HEK293T (cell line): ENCODE measurements around the gene TAF6L.
"Not testable (repeated sequence)": the region's sequence is repeated elsewhere in the genome, so short reads cannot be mapped to it uniquely, and the experiment has no call there.

Experiments
- CTCF ChIA-PET: fragments of 350-600 bp; formaldehyde crosslinking; extraction: SDS; loops from one replicate; lab custom pipeline; 2021; ENCODE audit warnings: antibody characterized with exemption, inconsistent platforms; lab: Yijun Ruan, JAX
- POLR2A ChIA-PET: fragments of 350-600 bp; formaldehyde crosslinking; extraction: SDS; loops from one replicate; lab custom pipeline; 2020; ENCODE audit warnings: antibody characterized with exemption, inconsistent platforms; lab: Yijun Ruan, JAX
- DNase-seq: peaks from one replicate; pipeline ENCODE4 v3.0.0; 2012; ENCODE audit warnings: mixed read lengths; ENCODE audit errors: extremely low spot score
- ARNT ChIP-seq: fragments of 450-650 bp; IDR thresholded peaks from 2 replicates; pipeline ENCODE4 v1.6.1; 2017; ENCODE audit warnings: mild to moderate bottlenecking
- BHLHE40 ChIP-seq: fragments of 450-650 bp; IDR thresholded peaks from 2 replicates; pipeline ENCODE4 v1.6.1; 2016; ENCODE audit warnings: mild to moderate bottlenecking, moderate library complexity, borderline replicate concordance
- CTBP1 ChIP-seq: fragments of 450-650 bp; IDR thresholded peaks from 2 replicates; pipeline ENCODE4 v1.6.1; 2016; ENCODE audit warnings: borderline replicate concordance
- ELF4 ChIP-seq: fragments of 450-650 bp; IDR thresholded peaks from 2 replicates; pipeline ENCODE4 v1.6.1; 2017; ENCODE audit warnings: antibody characterized with exemption
- FOXA1 ChIP-seq: fragments of 450-650 bp; IDR thresholded peaks from 2 replicates; pipeline ENCODE4 v1.6.1; 2016; ENCODE audit warnings: mild to moderate bottlenecking
- FOXK2 ChIP-seq: fragments of 450-650 bp; IDR thresholded peaks from 2 replicates; pipeline ENCODE4 v1.6.1; 2016; ENCODE audit warnings: mild to moderate bottlenecking
- FOXM1 ChIP-seq: fragments of 450-650 bp; IDR thresholded peaks from 2 replicates; pipeline ENCODE4 v1.6.1; 2017; ENCODE audit warnings: mild to moderate bottlenecking, borderline replicate concordance
- HDGF ChIP-seq: fragments of 450-650 bp; IDR thresholded peaks from 2 replicates; pipeline ENCODE4 v1.6.1; 2017; ENCODE audit warnings: antibody characterized with exemption, borderline replicate concordance
- L3MBTL2 ChIP-seq: fragments of 450-650 bp; conservative IDR thresholded peaks from 2 replicates; pipeline ENCODE4 v1.6.1; 2016; ENCODE audit warnings: mild to moderate bottlenecking
- LEF1 ChIP-seq: fragments of 450-650 bp; IDR thresholded peaks from 2 replicates; pipeline ENCODE4 v1.6.1; 2017; ENCODE audit warnings: mild to moderate bottlenecking, borderline replicate concordance
- NFRKB ChIP-seq: fragments of 450-650 bp; IDR thresholded peaks from 2 replicates; pipeline ENCODE4 v1.6.1; 2016; ENCODE audit warnings: mild to moderate bottlenecking, moderate library complexity
- SP1 ChIP-seq: fragments of 450-650 bp; IDR thresholded peaks from 2 replicates; pipeline ENCODE4 v1.6.1; 2017
- SUZ12 ChIP-seq: fragments of 450-650 bp; IDR thresholded peaks from 2 replicates; pipeline ENCODE4 v1.6.1; 2016; ENCODE audit warnings: mild to moderate bottlenecking
- TARDBP ChIP-seq: fragments of 450-650 bp; IDR thresholded peaks from 2 replicates; pipeline ENCODE4 v1.6.1; 2016
- ZNF384 ChIP-seq: fragments of 450-650 bp; IDR thresholded peaks from 2 replicates; pipeline ENCODE4 v1.6.1; 2016
- TF ChIP-seq, protein P1 (sequence below): fragments of 450-650 bp; IDR thresholded peaks from 2 replicates; pipeline ENCODE4 v1.6.1; 2016

The TAF6L gene

GRCh38 chr11:62823677-62824076 is 52.5 kb downstream of the TAF6L start:
- CTCF ChIA-PET: interaction anchor here (1.0 to 1.1 kb wide), 2 partner anchors 17 to 38 kb away, joined by 3 read pairs; no protein-coding TSS in a partner anchor
- POLR2A ChIA-PET: interaction anchor here (0.7 to 1.8 kb wide), 2 partner anchors 17 to 97 kb away, joined by 3 to 12 read pairs; partner anchors contain the start of gene HNRNPUL2

GRCh38 chr11:62828130-62828529 is 56.9 kb downstream of the TAF6L start:
- CTCF ChIA-PET: interaction anchor here (1.4 kb wide), 1 partner anchor 42 kb away, joined by 3 read pairs; no protein-coding TSS in a partner anchor
- POLR2A ChIA-PET: interaction anchor here (2.5 to 3.4 kb wide), 2 partner anchors 12 to 22 kb away, joined by 10 to 28 read pairs; partner anchors contain the start of genes NXF1 and WDR74

More at GRCh38 chr11:62823677-62824076, 52.5 kb downstream of the TAF6L start:
- no peak for DNase-seq
- TF ChIP-seq NFRKB (no peak), SUZ12 (no peak), ELF4 (no peak), ARNT (no peak), FOXA1 (no peak), L3MBTL2 (no peak), CTBP1 (no peak), HDGF (no peak)

GRCh38 chr11:62830904-62831519 is 59.8 kb downstream of the TAF6L start:
- TF ChIP-seq BHLHE40 (no peak), FOXM1 (peak; percentile 90; the same call in 1 of the 2 replicates), TARDBP (0 out of 2 replicates have a peak, but pooled peaks have one; percentile 17)
- ChIA-PET CTCF (interaction anchor here (0.6 to 1.7 kb wide), 4 partner anchors 31 to 51 kb away, joined by 3 to 7 read pairs (median 3); no protein-coding TSS in a partner anchor), POLR2A (interaction anchor here (0.5 to 2.4 kb wide), 18 partner anchors 9 to 159 kb away, joined by 3 to 61 read pairs (median 6); partner anchors contain the start of genes HNRNPUL2, LBHD1, POLR2G and SLC3A2)
- DNase-seq: peak; percentile 50

More at GRCh38 chr11:62828130-62828529, 56.9 kb downstream of the TAF6L start:
- DNase-seq: not testable (repeated sequence)

- ChIA-PET POLR2A (interaction anchor here (0.5 to 2.4 kb wide), 22 partner anchors 9 to 160 kb away, joined by 3 to 61 read pairs (median 4); partner anchors contain the start of genes HNRNPUL2, LBHD1, NXF1 and POLR2G), CTCF (interaction anchor here (0.6 to 1.7 kb wide), 4 partner anchors 29 to 151 kb away, joined by 3 to 7 read pairs (median 4); no protein-coding TSS in a partner anchor)
- peak; percentile 95 for DNase-seq
- TF ChIP-seq, protein P1, sequence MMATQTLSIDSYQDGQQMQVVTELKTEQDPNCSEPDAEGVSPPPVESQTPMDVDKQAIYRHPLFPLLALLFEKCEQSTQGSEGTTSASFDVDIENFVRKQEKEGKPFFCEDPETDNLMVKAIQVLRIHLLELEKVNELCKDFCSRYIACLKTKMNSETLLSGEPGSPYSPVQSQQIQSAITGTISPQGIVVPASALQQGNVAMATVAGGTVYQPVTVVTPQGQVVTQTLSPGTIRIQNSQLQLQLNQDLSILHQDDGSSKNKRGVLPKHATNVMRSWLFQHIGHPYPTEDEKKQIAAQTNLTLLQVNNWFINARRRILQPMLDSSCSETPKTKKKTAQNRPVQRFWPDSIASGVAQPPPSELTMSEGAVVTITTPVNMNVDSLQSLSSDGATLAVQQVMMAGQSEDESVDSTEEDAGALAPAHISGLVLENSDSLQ: peak; percentile 99
- TF ChIP-seq CTBP1 (no peak), ELF4 (peak; percentile 73), BHLHE40 (no peak), NFRKB (no peak), L3MBTL2 (no peak), LEF1 (no peak), ZNF384 (no peak), SUZ12 (no peak), SP1 (no peak), TARDBP (no peak), FOXK2 (peak; percentile 60; the same call in 1 of the 2 replicates), FOXA1 (no peak), ARNT (no peak), HDGF (no peak), FOXM1 (no peak; the same call in 1 of the 2 replicates)
Observed at GRCh38 chr11:62831520-62832335, 60.5 kb downstream of the TAF6L start, which contains the start of gene STX5. Gene STX5, minus strand, starts transcription at chr11:62832051. Its CDS starts 808 bp downstream, at chr11:62831243.

- TF ChIP-seq ELF4 (no peak), FOXA1 (no peak), CTBP1 (no peak), FOXM1 (no peak), BHLHE40 (no peak), LEF1 (no peak), TARDBP (no peak), ZNF384 (no peak), FOXK2 (no peak)
- TF ChIP-seq, protein P1: no peak
- POLR2A ChIA-PET: interaction anchor here (0.7 to 2.4 kb wide), 15 partner anchors 8 to 161 kb away, joined by 3 to 61 read pairs (median 7); partner anchors contain the start of genes HNRNPUL2, LBHD1, NXF1 and SLC3A2
- no peak for DNase-seq
- CTCF ChIA-PET: interaction anchor here (1.7 kb wide), 1 partner anchor 46 kb away, joined by 7 read pairs; no protein-coding TSS in a partner anchor
Observed at GRCh38 chr11:62832336-62833234, 61.4 kb downstream of the TAF6L start, which contains the start of gene TEX54. Gene TEX54, minus strand, starts transcription at chr11:62832841.
